HepG2 (cell line): Measurements from ENCODE around the gene CYYR1. TPM values are rescaled to one million over a fixed set of nuclear protein-coding genes. Genes with fewer than 3 reads are reported as not detected.

Experiments
- ATAC-seq: fragments of 200-7000 bp; cut with Tn5 transposase; 3 replicates; pipeline ENCODE4 v1.9.1; 2020; ENCODE audit warnings: mild to moderate bottlenecking, moderate library complexity
- BruUV-seq: library from RNA; stranded (reverse); fragments of 400-500 nt; replicated peaks from 2 replicates; lab custom pipeline; 2021; lab: Mats Ljungman, UMichigan
- CTCF ChIA-PET: fragments of 300-600 bp; formaldehyde crosslinking; extraction: SDS; loops from one replicate; lab custom pipeline; 2021; ENCODE audit warnings: low total read pairs, inconsistent platforms, low intra/inter-chr PET ratio; lab: Yijun Ruan, JAX
- POLR2A ChIA-PET: fragments of 350-600 bp; sonication (Branson Sonifier 250); formaldehyde crosslinking; loops from one replicate; lab custom pipeline; 2020; ENCODE audit warnings: antibody characterized with exemption, inconsistent platforms; lab: Yijun Ruan, JAX
- DNase-seq: peaks from one replicate; pipeline ENCODE4 v3.0.0-alpha.2; 2015; ENCODE audit warnings: low spot score
- FAIRE-seq: peaks from 3 replicates; lab custom pipeline; 2011; peaks lifted over from hg19 to GRCh38; lab: Jason Lieb, UNC
- H2AFZ ChIP-seq: one replicate; pipeline ENCODE4 v1.6.1; 2011; ENCODE audit warnings: low read length, inconsistent platforms
- H3K27ac ChIP-seq: fragments of 300-600 bp; 3 replicates; pipeline ENCODE4 v1.8.0; 2011; ENCODE audit warnings: mixed run types, mild to moderate bottlenecking, mixed read lengths, low read length, inconsistent platforms; ENCODE audit not compliant: insufficient read depth; ENCODE audit errors: extremely low read length
- H3K27me3 ChIP-seq, 2 experiments: fragments of 200-600 bp in 1 of 2; 2 replicates in 1 of 2; 3 replicates in 1 of 2; pipeline versions ENCODE4 v1.6.0 to v1.8.0; 2011; ENCODE audit warnings: low read length in 2 of 2, mild to moderate bottlenecking in 2 of 2, moderate library complexity in 2 of 2, inconsistent platforms in 1 of 2; ENCODE audit not compliant: insufficient read depth in 2 of 2, control insufficient read depth in 1 of 2
- H3K36me3 ChIP-seq, 2 experiments: fragments of 200-600 bp in 1 of 2; replicated peaks in 1 of 2; 2 replicates in 1 of 2; 3 replicates in 1 of 2; pipeline versions ENCODE4 v1.5.1 to v1.8.0; 2011; ENCODE audit warnings: low read length in 2 of 2, inconsistent platforms in 1 of 2; ENCODE audit not compliant: insufficient read depth in 2 of 2, control insufficient read depth in 1 of 2
- H3K4me1 ChIP-seq: 2 replicates; pipeline ENCODE4 v1.5.1; 2012; ENCODE audit warnings: low read length, inconsistent platforms; ENCODE audit not compliant: insufficient read depth
- H3K4me2 ChIP-seq: 2 replicates; pipeline ENCODE4 v1.6.0; 2011; ENCODE audit warnings: low read depth, low read length, inconsistent platforms
- H3K4me3 ChIP-seq, 3 experiments: fragments of 200-600 bp in 1 of 3; sonication (generic), shearing (Covaris generic) in 1 of 3; replicated peaks in 1 of 3; 2 replicates each; pipeline ENCODE4 v1.5.1; 2011 to 2016; ENCODE audit warnings: low read length in 3 of 3, inconsistent platforms in 2 of 3, low read depth in 2 of 3, mild to moderate bottlenecking in 2 of 3, control low read depth in 1 of 3, mixed read lengths in 1 of 3; ENCODE audit not compliant: insufficient read depth in 1 of 3
- H3K79me2 ChIP-seq: one replicate; pipeline ENCODE4 v1.6.1; 2011; ENCODE audit warnings: low read length, inconsistent platforms; ENCODE audit not compliant: insufficient read depth
- H3K9ac ChIP-seq: 2 replicates; pipeline ENCODE4 v1.6.0; 2011; ENCODE audit warnings: mild to moderate bottlenecking, low read depth, low read length, inconsistent platforms; ENCODE audit not compliant: insufficient read depth
- H3K9me3 ChIP-seq: 2 replicates; pipeline ENCODE4 v1.5.1; 2012; ENCODE audit warnings: mild to moderate bottlenecking, low read length
- H4K20me1 ChIP-seq: 2 replicates; pipeline ENCODE4 v1.6.0; 2011; ENCODE audit warnings: inconsistent platforms, mild to moderate bottlenecking, low read length, moderate library complexity; ENCODE audit not compliant: insufficient read depth
- CBX1 ChIP-seq: IDR thresholded peaks from one replicate; pipeline ENCODE4 v1.6.1; 2016; ENCODE audit warnings: antibody characterized with exemption, low read depth
- GATAD2A ChIP-seq: IDR thresholded peaks from 2 replicates; pipeline ENCODE4 v1.6.1; 2016
- SRY ChIP-seq: sonication (generic); formaldehyde crosslinking; IDR thresholded peaks from 2 replicates; pipeline ENCODE4 v1.8.0; 2022; ENCODE audit warnings: mild to moderate bottlenecking, missing genetic modification reagents
- U2AF2 ChIP-seq: fragments of 200-400 bp; formaldehyde crosslinking; IDR thresholded peaks from 2 replicates; pipeline ENCODE4 v1.6.1; 2017; ENCODE audit warnings: low read depth, mild to moderate bottlenecking, low read length
- ZNF207 ChIP-seq: fragments of 450-650 bp; IDR thresholded peaks from 2 replicates; pipeline ENCODE4 v1.6.1; 2016; ENCODE audit warnings: antibody characterized with exemption, borderline replicate concordance
- ZSCAN21 ChIP-seq: sonication (generic); formaldehyde crosslinking; IDR thresholded peaks from 2 replicates; pipeline ENCODE4 v1.8.0; 2022; ENCODE audit warnings: mild to moderate bottlenecking, missing genetic modification reagents, moderate library complexity, borderline replicate concordance
- ZSCAN5A ChIP-seq: sonication (generic); formaldehyde crosslinking; IDR thresholded peaks from 2 replicates; pipeline ENCODE4 v1.8.0; 2022; ENCODE audit warnings: mild to moderate bottlenecking, missing genetic modification reagents, borderline replicate concordance
- WGBS: methylation state at CpG from one replicate; pipeline ENCODE4 v1.1.6; 2017; ENCODE audit warnings: low lambda C conversion rate; 5-methylcytosine and 5-hydroxymethylcytosine counted together
- in situ Hi-C: cut with HindIII; loops from 2 replicates; pipeline ENCODE4 v1.10.0; 2017; ENCODE audit warnings: low pct_unique_long_range_greater_than_20kb; ENCODE audit not compliant: extremely low pct_ligation_motif_present
- intact Hi-C: fragments of 100-400 bp; cut with micrococcal nuclease; formaldehyde crosslinking; loops from one replicate; pipeline ENCODE4 v1.10.0; 2022; ENCODE audit not compliant: unreplicated experiment
- polyA plus RNA-seq, 8 experiments: library from polyadenylated mRNA; depleted of rRNA in 3 of 8; stranded (reverse) in 7 of 8; unstranded in 1 of 8; fragments of >200 nt; fragmentation: Illumina TruSeq in 4 of 8; extraction: Trizol in 4 of 8; gene quantifications; 2 replicates each; pipeline versions ENCODE4 v1.2.1 to v1.2.3, GENCODE V29; 2011 to 2016; ENCODE audit warnings: low read depth in 4 of 8, missing spikeins in 1 of 8, mixed read lengths in 1 of 8; ENCODE audit not compliant: insufficient read depth in 1 of 8
- total RNA-seq, 5 experiments: library from RNA; depleted of rRNA; stranded (reverse); fragments of >200 nt; fragmentation: Illumina TruSeq; extraction: Trizol; gene quantifications; 2 replicates each; pipeline ENCODE4 v1.2.3, GENCODE V29; 2016; ENCODE audit warnings: low read depth in 1 of 5
- TF ChIP-seq, protein P1 (sequence below): fragments of 450-650 bp; IDR thresholded peaks from 2 replicates; pipeline ENCODE4 v1.6.1; 2017
- TF ChIP-seq, protein P2 (sequence below): sonication (generic); formaldehyde crosslinking; IDR thresholded peaks from 2 replicates; pipeline ENCODE4 v1.4.0; 2020; ENCODE audit warnings: missing genetic modification reagents, mild to moderate bottlenecking, borderline replicate concordance
- TF ChIP-seq, protein P3 (sequence below): sonication (generic); formaldehyde crosslinking; IDR thresholded peaks from 2 replicates; pipeline ENCODE4 v1.5.1; 2020; ENCODE audit warnings: mild to moderate bottlenecking, missing genetic modification reagents, borderline replicate concordance

CYYR1 gene
- total and polyA plus RNA-seq, 2 of the 13 experiments (the other 11 are each of a cell fraction or from before 2014, with no cell fraction given), result not detected

DNA sequence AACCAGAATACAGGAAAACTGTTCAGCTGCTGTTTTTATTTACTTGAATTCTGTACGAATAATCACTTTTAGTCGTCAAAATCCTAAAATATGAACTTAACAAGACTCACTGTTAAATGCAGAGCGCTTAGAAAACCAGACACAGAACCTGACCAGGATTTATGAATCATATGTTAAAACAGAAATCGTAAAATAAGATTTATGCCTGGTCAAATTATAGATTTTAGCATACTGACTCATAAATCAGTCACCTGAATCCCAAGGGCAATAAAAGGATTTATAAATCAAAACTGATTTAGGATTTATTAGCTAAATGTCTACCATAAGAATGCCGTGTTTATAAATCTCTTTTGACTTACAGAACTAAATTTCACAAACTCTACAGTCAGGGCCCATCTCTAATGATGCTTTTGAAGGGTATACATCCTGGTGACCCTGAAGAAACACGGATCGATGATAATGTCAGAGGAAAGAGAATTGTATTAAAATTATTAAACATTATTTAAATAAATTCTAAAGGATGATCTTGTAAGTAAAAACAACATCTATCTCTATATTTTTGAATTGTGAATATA, 28.8 kb downstream of the CYYR1 start:
- Histone ChIP-seq H2AFZ (no peak overlapping the region), H3K27ac (no peak overlapping the region), H3K4me1 (no peaks in the 10 kb centered on the region), H3K4me2 (no peak overlapping the region), H4K20me1 (no peaks in the 10 kb centered on the region), H3K4me3 (no peak overlapping the region), H3K79me2 (no peaks in the 10 kb centered on the region), H3K9ac (no peak overlapping the region), H3K27me3 (no peaks in the 10 kb centered on the region), H3K9me3 (peaks cover 52% of the 10 kb centered on the region)
- 14% methylated on average over 7 of the region's 7 CpGs for WGBS
- in situ Hi-C loops, result no loop called here
- BruUV-seq, result no TSS peak
- POLR2A ChIA-PET, result no interaction called here
- DNase-seq (no peak), ATAC-seq (no peak), FAIRE-seq (no peak)
- CTCF ChIA-PET, result no interaction called here
- TF ChIP-seq ZSCAN21 (CRISPR knock-in tag), result no peak
- no peak for TF ChIP-seq ZSCAN5A (CRISPR knock-in tag)
- TF ChIP-seq, protein P1, sequence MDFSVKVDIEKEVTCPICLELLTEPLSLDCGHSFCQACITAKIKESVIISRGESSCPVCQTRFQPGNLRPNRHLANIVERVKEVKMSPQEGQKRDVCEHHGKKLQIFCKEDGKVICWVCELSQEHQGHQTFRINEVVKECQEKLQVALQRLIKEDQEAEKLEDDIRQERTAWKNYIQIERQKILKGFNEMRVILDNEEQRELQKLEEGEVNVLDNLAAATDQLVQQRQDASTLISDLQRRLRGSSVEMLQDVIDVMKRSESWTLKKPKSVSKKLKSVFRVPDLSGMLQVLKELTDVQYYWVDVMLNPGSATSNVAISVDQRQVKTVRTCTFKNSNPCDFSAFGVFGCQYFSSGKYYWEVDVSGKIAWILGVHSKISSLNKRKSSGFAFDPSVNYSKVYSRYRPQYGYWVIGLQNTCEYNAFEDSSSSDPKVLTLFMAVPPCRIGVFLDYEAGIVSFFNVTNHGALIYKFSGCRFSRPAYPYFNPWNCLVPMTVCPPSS, result no peak
- no peak for TF ChIP-seq CBX1
- TF ChIP-seq U2AF2, result no peak
- TF ChIP-seq, protein P2, sequence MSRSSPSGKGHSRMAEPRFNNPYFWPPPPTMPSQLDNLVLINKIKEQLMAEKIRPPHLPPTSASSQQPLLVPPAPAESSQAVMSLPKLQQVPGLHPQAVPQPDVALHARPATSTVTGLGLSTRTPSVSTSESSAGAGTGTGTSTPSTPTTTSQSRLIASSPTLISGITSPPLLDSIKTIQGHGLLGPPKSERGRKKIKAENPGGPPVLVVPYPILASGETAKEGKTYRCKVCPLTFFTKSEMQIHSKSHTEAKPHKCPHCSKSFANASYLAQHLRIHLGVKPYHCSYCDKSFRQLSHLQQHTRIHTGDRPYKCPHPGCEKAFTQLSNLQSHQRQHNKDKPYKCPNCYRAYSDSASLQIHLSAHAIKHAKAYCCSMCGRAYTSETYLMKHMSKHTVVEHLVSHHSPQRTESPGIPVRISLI, result no peak
- TF ChIP-seq SRY (CRISPR knock-in tag), result no peak
- TF ChIP-seq, protein P3, sequence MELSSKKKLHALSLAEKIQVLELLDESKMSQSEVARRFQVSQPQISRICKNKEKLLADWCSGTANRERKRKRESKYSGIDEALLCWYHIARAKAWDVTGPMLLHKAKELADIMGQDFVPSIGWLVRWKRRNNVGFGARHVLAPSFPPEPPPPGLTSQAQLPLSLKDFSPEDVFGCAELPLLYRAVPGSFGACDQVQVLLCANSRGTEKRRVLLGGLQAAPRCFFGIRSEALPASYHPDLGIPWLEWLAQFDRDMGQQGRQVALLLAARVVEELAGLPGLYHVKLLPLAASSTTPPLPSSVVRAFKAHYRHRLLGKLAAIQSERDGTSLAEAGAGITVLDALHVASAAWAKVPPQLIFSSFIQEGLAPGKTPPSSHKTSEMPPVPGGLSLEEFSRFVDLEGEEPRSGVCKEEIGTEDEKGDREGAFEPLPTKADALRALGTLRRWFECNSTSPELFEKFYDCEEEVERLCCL (CRISPR knock-in tag), result no peak
- no peak for TF ChIP-seq GATAD2A (CRISPR knock-in tag)
- no peak for TF ChIP-seq ZNF207
- TF ChIP-seq, all 625 proteins: peak for 0
- no peaks in the 10 kb centered on the region for H3K36me3 ChIP-seq
- intact Hi-C loops, result no loop called here
